Kidney glomerular epithelial cell (primary cell): Measurements from ENCODE around the gene MYO5A.

ENCODE experiments used
- DNase-seq: peaks from one replicate; lab custom pipeline; 2025; lab: John Stamatoyannopoulos, UW

Gene MYO5A

GRCh38 chr15:52419494-52419893 lies 109.2 kb downstream of the MYO5A start:
- DNase-seq, result no peak

GRCh38 chr15:52417957-52418356 lies 110.7 kb downstream of the MYO5A start:
- DNase-seq, result no peak

- no peak for DNase-seq
Measured at GRCh38 chr15:52417521-52417920, 111.2 kb downstream of the MYO5A start.

GRCh38 chr15:52416566-52416965 lies 112.1 kb downstream of the MYO5A start:
- peak; percentile 18 for DNase-seq

GRCh38 chr15:52415628-52416027 lies 113.1 kb downstream of the MYO5A start:
- no peak for DNase-seq

- no peak for DNase-seq
Measured at GRCh38 chr15:52414936-52415335, 113.7 kb downstream of the MYO5A start.

GRCh38 chr15:52408823-52409222 lies 119.9 kb downstream of the MYO5A start:
- DNase-seq, result no peak

- DNase-seq, result no peak
Measured at GRCh38 chr15:52407374-52407773, 121.3 kb downstream of the MYO5A start.

GRCh38 chr15:52406601-52407000 lies 122.1 kb downstream of the MYO5A start:
- no peak for DNase-seq

GRCh38 chr15:52405856-52406255 lies 122.8 kb downstream of the MYO5A start:
- no peak for DNase-seq

GRCh38 chr15:52397118-52397517 lies 131.6 kb downstream of the MYO5A start:
- DNase-seq, result no peak

- DNase-seq, result no peak
Measured at GRCh38 chr15:52394118-52394517, 134.6 kb downstream of the MYO5A start.

- no peak for DNase-seq
Measured at GRCh38 chr15:52392008-52392687, 136.5 kb downstream of the MYO5A start.

GRCh38 chr15:52391069-52391468 lies 137.6 kb downstream of the MYO5A start:
- no peak for DNase-seq

GRCh38 chr15:52385670-52386069 lies 143.0 kb downstream of the MYO5A start:
- no peak for DNase-seq

GRCh38 chr15:52383100-52383588 lies 145.5 kb downstream of the MYO5A start:
- peak; percentile 15 for DNase-seq

- no peak for DNase-seq
Measured at GRCh38 chr15:52382647-52383046, 146.0 kb downstream of the MYO5A start.

GRCh38 chr15:52379395-52380106 lies 149.1 kb downstream of the MYO5A start:
- no peak for DNase-seq

GRCh38 chr15:52378746-52379394 lies 149.8 kb downstream of the MYO5A start:
- no peak for DNase-seq

GRCh38 chr15:52370010-52370409 lies 158.7 kb downstream of the MYO5A start:
- no peak for DNase-seq

- DNase-seq, result no peak
Measured at GRCh38 chr15:52369455-52369854, 159.2 kb downstream of the MYO5A start.

GRCh38 chr15:52369030-52369429 lies 159.7 kb downstream of the MYO5A start:
- DNase-seq, result no peak

GRCh38 chr15:52368402-52368801 lies 160.3 kb downstream of the MYO5A start:
- no peak for DNase-seq
